GM12892 (cell line): ENCODE data around the gene NACC2.

ENCODE experiments used
- POLR2A ChIP-seq: IDR thresholded peaks from 2 replicates; pipeline ENCODE4 v1.6.1; 2011; ENCODE audit warnings: low read depth, low read length, control low read depth
- POLR2AphosphoS5 ChIP-seq: IDR thresholded peaks from 2 replicates; pipeline ENCODE4 v1.6.1; 2011; ENCODE audit warnings: low read depth, low read length, control low read depth
- TAF1 ChIP-seq: IDR thresholded peaks from 2 replicates; pipeline ENCODE4 v1.6.1; 2011; ENCODE audit warnings: low read depth, mild to moderate bottlenecking, control low read depth, low read length, borderline replicate concordance

DNA sequence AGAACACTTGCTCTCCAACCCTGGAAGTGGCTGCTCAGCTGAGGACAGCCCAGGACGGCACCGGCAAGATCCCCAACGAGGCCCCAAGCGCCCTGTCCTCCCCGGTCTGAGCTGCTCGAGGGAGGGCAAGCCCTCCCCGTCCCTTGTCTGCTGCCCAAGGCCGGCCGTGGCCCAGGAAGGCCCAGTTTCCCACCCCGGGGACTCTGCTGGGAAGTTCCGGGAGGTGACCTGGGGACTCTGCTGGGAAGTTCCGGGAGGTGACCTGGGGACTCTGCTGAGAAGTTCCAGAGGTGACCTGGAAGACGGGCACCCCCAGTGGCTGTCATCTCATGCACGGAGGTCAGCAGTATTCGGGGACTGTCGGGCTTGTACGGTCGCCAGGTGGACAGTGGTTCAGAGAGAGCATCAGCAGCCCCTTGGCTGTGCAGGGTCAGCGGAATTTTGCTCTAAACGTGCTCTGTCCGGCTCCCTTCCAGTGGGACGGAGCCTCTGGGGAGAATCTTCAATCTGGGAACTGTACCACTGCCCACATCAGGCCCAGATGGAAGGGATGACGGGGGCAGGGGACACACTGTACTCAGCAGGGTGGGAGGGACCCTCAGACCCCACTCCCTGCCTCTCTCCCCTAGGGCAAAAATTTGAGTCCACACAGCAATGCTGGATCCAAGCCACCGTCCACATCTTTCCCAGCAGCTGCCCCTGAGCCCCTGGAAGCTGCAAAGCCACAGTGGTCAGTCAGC is 7.2 kb downstream of the NACC2 start:
- TF ChIP-seq POLR2A: no peak
- TF ChIP-seq TAF1: no peak
- TF ChIP-seq POLR2AphosphoS5: no peak
